ENCODE results near the gene VGF. TPM values are rescaled to one million over a fixed set of nuclear protein-coding genes. Genes with fewer than 3 reads are reported as not detected.

VGF gene
- total RNA-seq, 1 experiment from 2014 or later, result 0.14 TPM

GRCh38 chr7:101174322-101174854 lies 9.0 kb upstream of the VGF start:
- CTCF ChIA-PET, result interaction anchor here (0.7 to 1.2 kb wide), 3 partner anchors 30 to 108 kb away, joined by 3 read pairs; no protein-coding TSS in a partner anchor
- peaks cover 8% of the 10 kb centered on the region for H3K36me3 Mint-ChIP-seq (ENCODE audit: insufficient read depth, unreplicated experiment)
- H3K4me1 Mint-ChIP-seq (ENCODE audit: low read depth, unreplicated experiment), result peaks cover 12% of the 10 kb centered on the region
- no TSS peak for BruUV-seq (replicated peaks)
- DNase-seq, result no peak
- intact Hi-C loops (cut with micrococcal nuclease; ENCODE audit: unreplicated experiment), result no loop called here
- peaks cover 100% of the 10 kb centered on the region for H3K27me3 Mint-ChIP-seq (ENCODE audit: unreplicated experiment)
- H3K4me3 Mint-ChIP-seq (ENCODE audit: low read depth, unreplicated experiment), result peak overlapping the region; percentile 61
- TF ChIP-seq CTCF (IDR thresholded peaks at IDR 0.05; ENCODE audit: unreplicated experiment), result no peak
- no peaks in the 10 kb centered on the region for H3K9me3 Mint-ChIP-seq (ENCODE audit: low read depth, unreplicated experiment)
- H3K27ac Mint-ChIP-seq (ENCODE audit: unreplicated experiment), result peak overlapping the region; percentile 0

- Mint-ChIP-seq H3K4me1 (ENCODE audit: low read depth, unreplicated experiment) (peaks cover 18% of the 10 kb centered on the region), H3K36me3 (ENCODE audit: insufficient read depth, unreplicated experiment) (peaks cover 12% of the 10 kb centered on the region), H3K27me3 (ENCODE audit: unreplicated experiment) (peaks cover 100% of the 10 kb centered on the region), H3K27ac (ENCODE audit: unreplicated experiment) (peak overlapping the region; percentile 0), H3K4me3 (ENCODE audit: low read depth, unreplicated experiment) (peak overlapping the region; percentile 61), H3K9me3 (ENCODE audit: low read depth, unreplicated experiment) (no peaks in the 10 kb centered on the region)
- CTCF ChIA-PET, result interaction anchor here (0.6 to 1.5 kb wide), 5 partner anchors 19 to 189 kb away, joined by 3 to 5 read pairs (median 3); partner anchors contain the start of gene COL26A1
- peak; percentile 63 for DNase-seq
- no TSS peak for BruUV-seq (replicated peaks)
- TF ChIP-seq CTCF (IDR thresholded peaks at IDR 0.05; ENCODE audit: unreplicated experiment), result no peak
- intact Hi-C loops (cut with micrococcal nuclease; ENCODE audit: unreplicated experiment), result no loop called here
Measured at GRCh38 chr7:101173752-101174244, 8.4 kb upstream of the VGF start.

GRCh38 chr7:101172854-101173751 lies 7.7 kb upstream of the VGF start:
- BruUV-seq (replicated peaks), result no TSS peak
- no peak for TF ChIP-seq CTCF (IDR thresholded peaks at IDR 0.05; ENCODE audit: unreplicated experiment)
- CTCF ChIA-PET, result interaction anchor here (0.6 to 1.5 kb wide), 5 partner anchors 19 to 190 kb away, joined by 3 to 5 read pairs (median 3); partner anchors contain the start of gene COL26A1
- Mint-ChIP-seq H3K27me3 (ENCODE audit: unreplicated experiment) (peaks cover 100% of the 10 kb centered on the region), H3K9me3 (ENCODE audit: low read depth, unreplicated experiment) (no peaks in the 10 kb centered on the region), H3K4me3 (ENCODE audit: low read depth, unreplicated experiment) (peak overlapping the region; percentile 61), H3K36me3 (ENCODE audit: insufficient read depth, unreplicated experiment) (peaks cover 17% of the 10 kb centered on the region), H3K27ac (ENCODE audit: unreplicated experiment) (peak overlapping the region; percentile 0), H3K4me1 (ENCODE audit: low read depth, unreplicated experiment) (peaks cover 25% of the 10 kb centered on the region)
- intact Hi-C loops (cut with micrococcal nuclease; ENCODE audit: unreplicated experiment), result no loop called here
- DNase-seq, result peak; percentile 86

GRCh38 chr7:101172005-101172853 lies 6.9 kb upstream of the VGF start:
- no peak for DNase-seq
- Mint-ChIP-seq H3K4me1 (ENCODE audit: low read depth, unreplicated experiment) (peaks cover 33% of the 10 kb centered on the region), H3K27me3 (ENCODE audit: unreplicated experiment) (peaks cover 100% of the 10 kb centered on the region), H3K27ac (ENCODE audit: unreplicated experiment) (no peak overlapping the region), H3K9me3 (ENCODE audit: low read depth, unreplicated experiment) (no peaks in the 10 kb centered on the region), H3K4me3 (ENCODE audit: low read depth, unreplicated experiment) (peak overlapping the region; percentile 61), H3K36me3 (ENCODE audit: insufficient read depth, unreplicated experiment) (peaks cover 20% of the 10 kb centered on the region)
- intact Hi-C loops (cut with micrococcal nuclease; ENCODE audit: unreplicated experiment), result no loop called here
- no TSS peak for BruUV-seq (replicated peaks)
- no peak for TF ChIP-seq CTCF (IDR thresholded peaks at IDR 0.05; ENCODE audit: unreplicated experiment)
- CTCF ChIA-PET, result interaction anchor here (1.5 kb wide), 1 partner anchor 20 kb away, joined by 5 read pairs; no protein-coding TSS in a partner anchor

Data from Calu3 (cell line).